Thyroid gland (tissue), 4 donors: ENCODE results near the gene FHDC1. TPM values are rescaled to one million over a fixed set of nuclear protein-coding genes. Genes with fewer than 3 reads are reported as not detected.

ENCODE experiments used
- DNase-seq, 2 donors: peaks; one replicate each; pipeline ENCODE4 v3.0.0-alpha.2; 2019
- H3K27ac ChIP-seq, 3 donors: fragments of 200-600 bp; sonication (generic); 1 replicate in 2 of 3; 2 replicates in 1 of 3; pipeline ENCODE4 v1.5.1; 2016 to 2019; ENCODE audit warnings: mild to moderate bottlenecking in 1 of 3, moderate library complexity in 1 of 3
- H3K27me3 ChIP-seq: fragments of 200-600 bp; sonication (generic); one replicate; pipeline ENCODE4 v1.5.1; 2019
- H3K36me3 ChIP-seq, 2 donors: fragments of 200-600 bp; sonication (generic); one replicate each; pipeline ENCODE4 v1.5.1; 2016 to 2019
- H3K4me1 ChIP-seq, 2 donors: fragments of 200-600 bp; sonication (generic); one replicate each; pipeline ENCODE4 v1.5.1; 2017 to 2019
- H3K4me3 ChIP-seq, 3 donors: fragments of 200-600 bp; sonication (generic); replicated peaks in 1 of 3; 1 replicate in 2 of 3; 2 replicates in 1 of 3; pipeline ENCODE4 v1.5.1; 2016; ENCODE audit warnings: mild to moderate bottlenecking in 1 of 3
- H3K9me3 ChIP-seq: fragments of 200-600 bp; sonication (generic); one replicate; pipeline ENCODE4 v1.5.1; 2017
- CTCF ChIP-seq, 6 experiments: fragments of 200-600 bp in 3 of 6; fragments of 450-650 bp in 3 of 6; sonication (generic) in 3 of 6; IDR thresholded peaks; one replicate each; pipeline ENCODE4 v1.5.1; 2016 to 2019; ENCODE audit warnings: antibody characterized with exemption in 6 of 6, mild to moderate bottlenecking in 2 of 6, inconsistent platforms in 1 of 6, moderate library complexity in 1 of 6
- POLR2A ChIP-seq, 2 donors: fragments of 450-650 bp; IDR thresholded peaks; one replicate each; pipeline ENCODE4 v1.6.1; 2017; ENCODE audit warnings: antibody characterized with exemption in 2 of 2, mild to moderate bottlenecking in 2 of 2, moderate library complexity in 1 of 2
- WGBS, 2 donors: methylation state at CpG; one replicate each; pipeline ENCODE4 v1.1.5; 2017; 5-methylcytosine and 5-hydroxymethylcytosine counted together
- intact Hi-C: fragments of 100-400 bp; cut with DNase I; formaldehyde crosslinking; loops from one replicate; pipeline ENCODE4 v1.15.1; 2023
- total RNA-seq, 4 donors: library from RNA; depleted of rRNA; stranded (reverse); fragments of >200 nt; gene quantifications; one replicate each; pipeline ENCODE4 v1.2.3, GENCODE V29; 2016

Gene FHDC1
- total RNA-seq, 4 donors from 2014 or later, result 12.4 to 26.2 (median 18.3) TPM

DNA sequence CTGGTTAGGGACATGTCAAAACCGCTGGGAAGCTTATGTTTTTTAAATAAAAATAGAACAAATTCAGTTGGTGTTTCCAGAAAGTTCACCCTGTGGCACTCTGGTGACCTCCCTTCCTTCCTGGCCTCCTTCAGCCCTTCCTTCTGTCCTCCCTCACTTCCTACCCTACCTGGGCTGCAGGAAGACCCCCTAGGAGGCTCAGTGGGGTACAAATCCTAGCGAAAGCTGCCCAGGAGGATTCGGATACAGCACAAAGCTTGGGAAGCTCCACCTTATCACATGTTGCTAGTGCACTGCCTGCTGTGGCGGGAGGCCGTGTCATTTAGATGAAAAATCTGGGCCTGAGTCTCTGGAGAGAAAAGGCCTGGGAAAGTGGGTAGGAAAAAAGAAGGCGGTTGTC lies 60.5 kb downstream of the FHDC1 start:
- no peak for DNase-seq
- H3K27ac ChIP-seq, result peak overlapping the region in 1 of 3 donors; percentile 20
- H3K27me3 ChIP-seq, result no peaks in the 10 kb centered on the region
- H3K4me1 ChIP-seq, result peaks cover 0 to 7% of the 10 kb centered on the region in 2 donors
- no peak overlapping the region for H3K4me3 ChIP-seq
- intact Hi-C loops, result no loop called here
- TF ChIP-seq POLR2A (IDR thresholded peaks at IDR 0.05) (no peak), CTCF (IDR thresholded peaks at IDR 0.05) (no peak)
- H3K36me3 ChIP-seq, result no peaks in the 10 kb centered on the region
- no peaks in the 10 kb centered on the region for H3K9me3 ChIP-seq
- 77 to 81% methylated on average over 6 of the region's 6 CpGs for WGBS, 2 donors

GRCh38 chr4:152997288-152997687 lies 61.2 kb downstream of the FHDC1 start:
- intact Hi-C loops, result no loop called here
- Histone ChIP-seq H3K4me3 (no peak overlapping the region), H3K9me3 (no peaks in the 10 kb centered on the region), H3K27me3 (no peaks in the 10 kb centered on the region), H3K36me3 (no peaks in the 10 kb centered on the region), H3K4me1 (peaks cover 0 to 7% of the 10 kb centered on the region in 2 donors), H3K27ac (no peak overlapping the region)
- WGBS, 2 donors, result 94% methylated on average over 5 of the region's 5 CpGs
- TF ChIP-seq CTCF (IDR thresholded peaks at IDR 0.05) (no peak), POLR2A (IDR thresholded peaks at IDR 0.05) (no peak)
- DNase-seq, result no peak

GRCh38 chr4:152997771-152998487 lies 61.8 kb downstream of the FHDC1 start:
- H3K36me3 ChIP-seq, result no peaks in the 10 kb centered on the region
- H3K4me1 ChIP-seq, result peaks cover 0 to 7% of the 10 kb centered on the region in 2 donors
- no peak for DNase-seq
- 88 to 92% methylated on average over 17 of the region's 17 CpGs for WGBS, 2 donors
- no peaks in the 10 kb centered on the region for H3K27me3 ChIP-seq
- TF ChIP-seq CTCF (IDR thresholded peaks at IDR 0.05) (no peak), POLR2A (IDR thresholded peaks at IDR 0.05) (no peak)
- H3K27ac ChIP-seq, result no peak overlapping the region
- intact Hi-C loops, result no loop called here
- no peaks in the 10 kb centered on the region for H3K9me3 ChIP-seq
- no peak overlapping the region for H3K4me3 ChIP-seq

GRCh38 chr4:152998861-152999260 lies 62.7 kb downstream of the FHDC1 start:
- H3K4me3 ChIP-seq, result no peak overlapping the region
- intact Hi-C loops, result no loop called here
- no peak for DNase-seq
- H3K9me3 ChIP-seq, result no peaks in the 10 kb centered on the region
- WGBS, 2 donors, result 93 to 98% methylated on average over 12 of the region's 12 CpGs
- TF ChIP-seq CTCF (IDR thresholded peaks at IDR 0.05) (no peak), POLR2A (IDR thresholded peaks at IDR 0.05) (no peak)
- no peaks in the 10 kb centered on the region for H3K36me3 ChIP-seq
- peaks cover 0 to 7% of the 10 kb centered on the region in 2 donors for H3K4me1 ChIP-seq
- no peaks in the 10 kb centered on the region for H3K27me3 ChIP-seq
- no peak overlapping the region for H3K27ac ChIP-seq

GRCh38 chr4:152999346-153000075 lies 63.4 kb downstream of the FHDC1 start:
- H3K27ac ChIP-seq, result no peak overlapping the region
- H3K4me1 ChIP-seq, result peaks cover 0 to 7% of the 10 kb centered on the region in 2 donors
- no peak for TF ChIP-seq POLR2A (IDR thresholded peaks at IDR 0.05)
- no peak for TF ChIP-seq CTCF (IDR thresholded peaks at IDR 0.05)
- intact Hi-C loops, result no loop called here
- no peak overlapping the region for H3K4me3 ChIP-seq
- no peaks in the 10 kb centered on the region for H3K27me3 ChIP-seq
- no peak for DNase-seq
- WGBS, 2 donors, result 88 to 91% methylated on average over 12 of the region's 12 CpGs
- H3K36me3 ChIP-seq, result no peaks in the 10 kb centered on the region
- H3K9me3 ChIP-seq, result no peaks in the 10 kb centered on the region
